ENCODE measurements around the gene LOXHD1.

The LOXHD1 gene

GRCh38 chr18:46542545-46542944, 114.5 kb downstream of the LOXHD1 start:
- Histone ChIP-seq H3K27me3 (ENCODE audit: insufficient read depth, low read length) (no peaks in the 10 kb centered on the region), H3K36me3 (ENCODE audit: insufficient read depth, low read length) (no peaks in the 10 kb centered on the region), H3K27ac (ENCODE audit: low read depth, low read length) (no peak overlapping the region), H3K4me3 (ENCODE audit: low read length) (no peak overlapping the region), H3K9ac (ENCODE audit: low read depth, low read length) (no peak overlapping the region), H3K9me3 (ENCODE audit: insufficient read depth, low read depth, low read length) (no peaks in the 10 kb centered on the region), H3K4me1 (ENCODE audit: insufficient read depth, low read length) (no peaks in the 10 kb centered on the region)
- 51% methylated on average over 5 of the region's 5 CpGs for WGBS

DNA sequence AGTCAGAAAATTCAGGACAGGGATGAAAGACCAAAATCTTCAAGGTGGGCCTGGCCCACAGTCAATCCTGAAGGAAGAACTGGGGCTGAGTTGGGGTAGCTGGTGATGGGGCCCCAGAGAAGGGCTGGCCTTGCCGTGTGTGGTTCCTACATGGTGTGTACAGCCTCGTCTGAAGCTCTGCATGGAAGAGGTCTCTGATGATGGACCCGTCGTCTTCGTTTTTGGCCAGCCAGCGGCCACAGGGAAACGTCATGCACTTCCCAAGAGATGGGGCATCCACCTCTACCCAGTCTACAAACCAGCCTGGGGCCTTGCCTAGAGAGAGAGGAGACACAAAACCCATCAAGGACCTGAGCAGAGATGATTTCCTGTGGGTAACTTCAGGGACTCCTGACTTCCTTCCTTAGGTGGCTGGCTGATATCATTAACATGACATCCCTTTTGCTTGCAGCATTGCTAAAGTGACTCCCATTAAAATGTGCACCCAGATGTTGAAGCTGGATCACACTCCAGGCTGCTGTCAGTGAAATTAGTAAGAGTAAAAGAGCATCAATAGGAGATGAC, 115.3 kb downstream of the LOXHD1 start:
- H3K36me3 ChIP-seq (ENCODE audit: insufficient read depth, low read length) = no peaks in the 10 kb centered on the region
- 82% methylated on average over 7 of the region's 7 CpGs for WGBS
- no peaks in the 10 kb centered on the region for H3K27me3 ChIP-seq (ENCODE audit: insufficient read depth, low read length)
- H3K9ac ChIP-seq (ENCODE audit: low read depth, low read length) = no peak overlapping the region
- no peaks in the 10 kb centered on the region for H3K9me3 ChIP-seq (ENCODE audit: insufficient read depth, low read depth, low read length)
- H3K27ac ChIP-seq (ENCODE audit: low read depth, low read length) = no peak overlapping the region
- H3K4me3 ChIP-seq (ENCODE audit: low read length) = no peak overlapping the region
- no peaks in the 10 kb centered on the region for H3K4me1 ChIP-seq (ENCODE audit: insufficient read depth, low read length)

DNA sequence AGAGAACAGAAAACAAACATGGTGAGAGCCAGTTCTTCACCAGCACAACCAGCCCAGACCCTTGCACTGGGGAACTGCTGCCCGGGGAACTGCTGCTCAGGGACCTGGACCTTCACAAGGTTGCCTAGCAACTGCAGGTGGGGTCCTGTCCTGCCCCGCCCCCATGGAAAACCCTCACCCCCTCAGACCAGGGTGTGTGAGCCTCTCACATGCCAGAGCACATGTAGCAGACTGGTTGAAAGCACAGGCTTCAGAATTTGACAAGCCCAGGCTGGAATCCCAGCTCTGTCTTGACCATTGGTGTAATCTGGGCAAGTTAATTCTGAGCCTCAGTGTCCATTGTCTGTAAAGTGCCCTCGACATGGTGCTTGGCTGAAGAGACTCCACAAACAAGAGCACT, 118.6 kb downstream of the LOXHD1 start:
- WGBS = 77% methylated on average over 3 of the region's 3 CpGs
- H3K9me3 ChIP-seq (ENCODE audit: insufficient read depth, low read depth, low read length) = no peaks in the 10 kb centered on the region
- H3K4me1 ChIP-seq (ENCODE audit: insufficient read depth, low read length) = no peaks in the 10 kb centered on the region
- no peak overlapping the region for H3K9ac ChIP-seq (ENCODE audit: low read depth, low read length)
- H3K27me3 ChIP-seq (ENCODE audit: insufficient read depth, low read length) = no peaks in the 10 kb centered on the region
- H3K27ac ChIP-seq (ENCODE audit: low read depth, low read length) = no peak overlapping the region
- H3K36me3 ChIP-seq (ENCODE audit: insufficient read depth, low read length) = no peaks in the 10 kb centered on the region
- no peak overlapping the region for H3K4me3 ChIP-seq (ENCODE audit: low read length)

- WGBS = 76% methylated on average over 11 of the region's 11 CpGs
- Histone ChIP-seq H3K27me3 (ENCODE audit: insufficient read depth, low read length) (no peaks in the 10 kb centered on the region), H3K4me3 (ENCODE audit: low read length) (no peak overlapping the region), H3K4me1 (ENCODE audit: insufficient read depth, low read length) (no peaks in the 10 kb centered on the region), H3K27ac (ENCODE audit: low read depth, low read length) (no peak overlapping the region), H3K9ac (ENCODE audit: low read depth, low read length) (no peak overlapping the region), H3K9me3 (ENCODE audit: insufficient read depth, low read depth, low read length) (no peaks in the 10 kb centered on the region), H3K36me3 (ENCODE audit: insufficient read depth, low read length) (no peaks in the 10 kb centered on the region)
These were observed 120.7 kb downstream of the LOXHD1 start for GRCh38 chr18:46536215-46536874.

DNA sequence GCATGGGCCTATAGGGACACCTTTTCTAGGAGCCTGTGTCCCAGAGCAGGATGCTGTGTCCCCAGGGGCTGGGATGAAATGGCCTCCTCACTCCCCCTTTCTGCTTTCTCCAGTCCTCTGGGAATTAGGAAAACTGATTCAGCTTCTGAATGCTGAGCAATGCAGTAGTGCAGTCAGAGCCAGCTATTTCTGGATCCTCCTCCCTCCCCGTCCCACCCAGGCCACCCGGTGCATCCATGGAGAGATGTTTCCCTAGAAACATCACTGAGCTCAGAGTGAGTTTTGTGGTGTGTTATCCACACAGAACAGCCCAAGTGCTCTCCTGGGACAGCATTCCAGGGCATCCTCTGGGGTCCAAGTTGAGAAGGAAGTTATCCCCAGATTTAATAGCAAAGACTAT, 125.5 kb downstream of the LOXHD1 start:
- Histone ChIP-seq H3K9ac (ENCODE audit: low read depth, low read length) (no peak overlapping the region), H3K36me3 (ENCODE audit: insufficient read depth, low read length) (no peaks in the 10 kb centered on the region), H3K4me1 (ENCODE audit: insufficient read depth, low read length) (no peaks in the 10 kb centered on the region), H3K27me3 (ENCODE audit: insufficient read depth, low read length) (no peaks in the 10 kb centered on the region), H3K4me3 (ENCODE audit: low read length) (no peak overlapping the region), H3K9me3 (ENCODE audit: insufficient read depth, low read depth, low read length) (no peaks in the 10 kb centered on the region), H3K27ac (ENCODE audit: low read depth, low read length) (no peak overlapping the region)
- WGBS = 94% methylated on average over 2 of the region's 2 CpGs

- H3K27ac ChIP-seq (ENCODE audit: low read depth, low read length) = no peak overlapping the region
- no peaks in the 10 kb centered on the region for H3K27me3 ChIP-seq (ENCODE audit: insufficient read depth, low read length)
- H3K9ac ChIP-seq (ENCODE audit: low read depth, low read length) = no peak overlapping the region
- no peaks in the 10 kb centered on the region for H3K9me3 ChIP-seq (ENCODE audit: insufficient read depth, low read depth, low read length)
- H3K4me1 ChIP-seq (ENCODE audit: insufficient read depth, low read length) = no peaks in the 10 kb centered on the region
- no peak overlapping the region for H3K4me3 ChIP-seq (ENCODE audit: low read length)
- H3K36me3 ChIP-seq (ENCODE audit: insufficient read depth, low read length) = no peaks in the 10 kb centered on the region
- 61% methylated on average over 3 of the region's 3 CpGs for WGBS
These were observed 129.0 kb downstream of the LOXHD1 start for GRCh38 chr18:46528037-46528436.

GRCh38 chr18:46519870-46520269, 137.2 kb downstream of the LOXHD1 start:
- H3K27ac ChIP-seq (ENCODE audit: low read depth, low read length) = no peak overlapping the region
- no peaks in the 10 kb centered on the region for H3K9me3 ChIP-seq (ENCODE audit: insufficient read depth, low read depth, low read length)
- WGBS = 89% methylated on average over 7 of the region's 7 CpGs
- H3K36me3 ChIP-seq (ENCODE audit: insufficient read depth, low read length) = no peaks in the 10 kb centered on the region
- H3K27me3 ChIP-seq (ENCODE audit: insufficient read depth, low read length) = no peaks in the 10 kb centered on the region
- no peaks in the 10 kb centered on the region for H3K4me1 ChIP-seq (ENCODE audit: insufficient read depth, low read length)
- no peak overlapping the region for H3K4me3 ChIP-seq (ENCODE audit: low read length)
- no peak overlapping the region for H3K9ac ChIP-seq (ENCODE audit: low read depth, low read length)

DNA sequence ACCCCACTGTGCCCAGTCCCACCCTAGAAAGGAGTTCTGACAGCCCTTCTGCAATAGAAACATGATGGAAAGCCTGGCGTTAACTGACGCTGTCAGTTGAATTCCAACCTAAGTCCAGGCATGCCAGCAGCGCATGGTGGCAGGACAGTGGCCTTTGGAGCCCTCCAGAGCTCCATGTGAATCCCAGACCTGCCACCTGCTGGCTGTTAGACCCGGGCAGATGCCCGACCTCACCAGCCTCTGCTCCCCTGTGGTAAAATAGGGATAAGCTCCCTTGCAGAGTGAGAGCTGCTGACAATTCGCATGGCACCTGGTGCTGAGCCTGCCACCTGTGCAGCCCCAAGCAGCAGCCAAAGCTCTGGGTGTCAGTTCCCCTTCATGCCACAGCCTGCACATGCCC, 138.6 kb downstream of the LOXHD1 start:
- WGBS = 67% methylated on average over 6 of the region's 6 CpGs
- no peaks in the 10 kb centered on the region for H3K36me3 ChIP-seq (ENCODE audit: insufficient read depth, low read length)
- no peaks in the 10 kb centered on the region for H3K4me1 ChIP-seq (ENCODE audit: insufficient read depth, low read length)
- H3K27me3 ChIP-seq (ENCODE audit: insufficient read depth, low read length) = no peaks in the 10 kb centered on the region
- H3K9ac ChIP-seq (ENCODE audit: low read depth, low read length) = no peak overlapping the region
- no peak overlapping the region for H3K4me3 ChIP-seq (ENCODE audit: low read length)
- H3K9me3 ChIP-seq (ENCODE audit: insufficient read depth, low read depth, low read length) = no peaks in the 10 kb centered on the region
- no peak overlapping the region for H3K27ac ChIP-seq (ENCODE audit: low read depth, low read length)

- H3K9ac ChIP-seq (ENCODE audit: low read depth, low read length) = no peak overlapping the region
- H3K36me3 ChIP-seq (ENCODE audit: insufficient read depth, low read length) = no peaks in the 10 kb centered on the region
- H3K27ac ChIP-seq (ENCODE audit: low read depth, low read length) = no peak overlapping the region
- H3K27me3 ChIP-seq (ENCODE audit: insufficient read depth, low read length) = no peaks in the 10 kb centered on the region
- H3K9me3 ChIP-seq (ENCODE audit: insufficient read depth, low read depth, low read length) = no peaks in the 10 kb centered on the region
- H3K4me1 ChIP-seq (ENCODE audit: insufficient read depth, low read length) = no peaks in the 10 kb centered on the region
- no peak overlapping the region for H3K4me3 ChIP-seq (ENCODE audit: low read length)
These were observed 140.5 kb downstream of the LOXHD1 start for GRCh38 chr18:46516555-46516954.

GRCh38 chr18:46510386-46510785, 146.6 kb downstream of the LOXHD1 start:
- H3K36me3 ChIP-seq (ENCODE audit: insufficient read depth, low read length) = no peaks in the 10 kb centered on the region
- no peaks in the 10 kb centered on the region for H3K4me1 ChIP-seq (ENCODE audit: insufficient read depth, low read length)
- no peak overlapping the region for H3K9ac ChIP-seq (ENCODE audit: low read depth, low read length)
- 76% methylated on average over 5 of the region's 6 CpGs for WGBS
- H3K27me3 ChIP-seq (ENCODE audit: insufficient read depth, low read length) = no peaks in the 10 kb centered on the region
- no peak overlapping the region for H3K4me3 ChIP-seq (ENCODE audit: low read length)
- H3K9me3 ChIP-seq (ENCODE audit: insufficient read depth, low read depth, low read length) = no peaks in the 10 kb centered on the region
- no peak overlapping the region for H3K27ac ChIP-seq (ENCODE audit: low read depth, low read length)

DNA sequence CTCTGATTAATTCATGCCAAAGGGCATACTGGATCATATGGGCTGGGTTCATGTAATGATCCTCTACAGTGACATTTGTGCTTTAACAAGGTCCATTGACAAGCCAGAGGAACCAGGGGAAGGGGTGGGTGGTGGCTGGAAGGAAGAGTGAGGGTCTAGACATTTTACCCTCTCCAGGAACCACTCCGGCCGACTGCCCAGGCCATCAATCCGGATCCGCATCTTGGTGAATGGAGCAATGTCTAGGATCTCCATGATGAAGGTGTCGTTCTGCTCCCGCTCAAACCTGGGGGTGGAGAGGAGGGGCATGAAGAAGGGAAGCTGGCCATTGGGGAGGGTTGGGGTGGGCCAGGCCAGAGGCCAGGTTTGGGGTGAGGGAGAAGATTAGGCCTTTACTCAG, 147.5 kb downstream of the LOXHD1 start:
- WGBS = 90% methylated on average over 6 of the region's 6 CpGs
- no peaks in the 10 kb centered on the region for H3K27me3 ChIP-seq (ENCODE audit: insufficient read depth, low read length)
- H3K9ac ChIP-seq (ENCODE audit: low read depth, low read length) = no peak overlapping the region

More for the DNA sequence above, 147.5 kb downstream of the LOXHD1 start:
- Histone ChIP-seq H3K27ac (ENCODE audit: low read depth, low read length) (no peak overlapping the region), H3K9me3 (ENCODE audit: insufficient read depth, low read depth, low read length) (no peaks in the 10 kb centered on the region), H3K36me3 (ENCODE audit: insufficient read depth, low read length) (no peaks in the 10 kb centered on the region), H3K4me1 (ENCODE audit: insufficient read depth, low read length) (no peaks in the 10 kb centered on the region), H3K4me3 (ENCODE audit: low read length) (no peak overlapping the region)

Data from HUES64 (cell line).